ENCODE measurements around the gene ADGRB3. TPM values are rescaled to one million over a fixed set of nuclear protein-coding genes. Genes with fewer than 3 reads are reported as not detected.

ADGRB3 gene
- total and polyA plus RNA-seq, 4 donors = 0.47 to 24.6 (median 1.9) TPM

DNA sequence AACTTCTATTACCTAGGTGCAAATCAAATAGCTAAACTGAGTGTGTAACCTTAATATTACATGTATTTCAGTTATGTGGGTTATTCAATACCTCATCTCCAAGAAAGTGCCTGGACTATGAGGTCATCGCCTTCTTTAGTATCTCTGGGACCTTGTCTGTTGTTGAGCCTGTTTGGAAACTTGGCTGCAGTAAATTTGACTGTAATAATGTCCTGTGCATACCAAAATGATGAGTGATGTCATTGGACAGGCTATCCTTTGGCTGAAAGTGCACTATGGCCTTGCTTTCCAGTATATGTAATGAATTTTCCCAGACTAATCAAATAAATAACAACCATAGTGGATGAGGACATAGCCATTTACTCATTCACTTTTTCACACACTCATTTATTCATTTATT lies 455.1 kb downstream of the ADGRB3 start:
- ATAC-seq (ENCODE audit: insufficient read depth, low FRiP score) = no peak
- no peaks in the 10 kb centered on the region for H3K4me1 ChIP-seq (ENCODE audit: control insufficient read depth in 5 of 5, insufficient read depth in 5 of 5, low read length in 5 of 5)
- 82 to 83% methylated on average over 1 of the region's 1 CpG for WGBS, 2 donors

DNA sequence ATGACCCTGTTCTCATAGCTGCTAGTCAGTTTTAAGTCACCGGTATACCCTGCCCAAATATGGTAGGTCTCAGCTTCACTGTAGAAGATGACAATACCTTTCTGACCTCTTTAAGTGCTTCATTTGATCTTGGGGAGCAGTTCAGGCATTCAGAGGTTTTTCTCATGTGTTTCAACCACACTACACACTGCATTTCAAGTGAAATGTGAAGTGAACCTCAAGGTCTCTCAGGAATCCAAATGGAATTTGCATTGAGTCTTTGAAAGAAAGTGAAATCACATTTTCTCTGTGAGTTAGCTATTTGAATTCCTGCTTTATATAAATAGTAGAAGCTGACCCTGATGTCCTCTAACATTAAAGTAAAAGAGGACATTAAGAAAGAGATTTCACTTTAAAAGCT lies 461.6 kb downstream of the ADGRB3 start:
- H3K27me3 ChIP-seq (ENCODE audit: control insufficient read depth in 3 of 3, insufficient read depth in 3 of 3, low read length in 2 of 3) = no peaks in the 10 kb centered on the region
- no peaks in the 10 kb centered on the region for H3K36me3 ChIP-seq (ENCODE audit: control insufficient read depth in 4 of 4, insufficient read depth in 4 of 4, low read length in 4 of 4)
- 70 to 86% methylated on average over 1 of the region's 1 CpG for WGBS, 2 donors
- H3K4me3 ChIP-seq = no peak overlapping the region
- no peak for TF ChIP-seq CTCF (IDR thresholded peaks at IDR 0.05; ENCODE audit: control extremely low read depth, extremely low read depth)
- no peaks in the 10 kb centered on the region for H3K4me1 ChIP-seq (ENCODE audit: control insufficient read depth in 5 of 5, insufficient read depth in 5 of 5, low read length in 5 of 5)
- peak in 2 of 3 donors; percentile 18 to 46 for DNase-seq
- no peak overlapping the region for H3K9ac ChIP-seq (ENCODE audit: insufficient read depth in 1 of 2, low read length in 2 of 2)
- H3K27ac ChIP-seq (ENCODE audit: low read depth in 1 of 2, low read length in 1 of 2) = no peak overlapping the region
- no peak for ATAC-seq (ENCODE audit: insufficient read depth, low FRiP score)
- no peaks in the 10 kb centered on the region for H3K9me3 ChIP-seq (ENCODE audit: control insufficient read depth in 4 of 4, insufficient read depth in 3 of 4, low read length in 3 of 4)

More for the DNA sequence above, 455.1 kb downstream of the ADGRB3 start:
- Histone ChIP-seq H3K9ac (ENCODE audit: insufficient read depth in 1 of 2, low read length in 2 of 2) (no peak overlapping the region), H3K9me3 (ENCODE audit: control insufficient read depth in 4 of 4, insufficient read depth in 3 of 4, low read length in 3 of 4) (no peaks in the 10 kb centered on the region), H3K27ac (ENCODE audit: low read depth in 1 of 2, low read length in 1 of 2) (no peak overlapping the region), H3K36me3 (ENCODE audit: control insufficient read depth in 4 of 4, insufficient read depth in 4 of 4, low read length in 4 of 4) (peaks cover 0 to 6% (median under 1%) of the 10 kb centered on the region in 4 donors), H3K4me3 (no peak overlapping the region), H3K27me3 (ENCODE audit: control insufficient read depth in 3 of 3, insufficient read depth in 3 of 3, low read length in 2 of 3) (no peaks in the 10 kb centered on the region)
- no peak for DNase-seq
- no peak for TF ChIP-seq CTCF (IDR thresholded peaks at IDR 0.05; ENCODE audit: control extremely low read depth, extremely low read depth)

DNA sequence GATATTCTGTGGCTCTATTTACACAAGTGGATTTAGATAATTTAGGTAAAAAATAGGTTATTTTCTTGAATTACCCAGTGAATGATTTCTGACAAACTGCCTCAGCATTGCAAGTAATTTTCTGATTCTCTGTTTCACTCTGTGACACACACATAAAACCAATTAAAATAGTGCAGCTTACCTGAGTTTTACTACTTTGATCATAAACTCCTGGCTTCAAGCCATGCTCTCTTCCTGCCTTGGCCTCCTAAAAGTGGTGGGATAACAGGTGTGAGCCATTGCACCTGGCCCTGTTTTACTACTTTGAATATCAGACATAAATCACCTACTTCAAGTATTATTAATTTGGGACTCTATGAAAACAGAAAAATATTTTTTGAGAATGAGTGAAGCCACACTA lies 462.9 kb downstream of the ADGRB3 start:
- H3K27ac ChIP-seq (ENCODE audit: low read depth in 1 of 2, low read length in 1 of 2) = no peak overlapping the region
- no peak overlapping the region for H3K9ac ChIP-seq (ENCODE audit: insufficient read depth in 1 of 2, low read length in 2 of 2)
- ATAC-seq (ENCODE audit: insufficient read depth, low FRiP score) = no peak
- H3K4me1 ChIP-seq (ENCODE audit: control insufficient read depth in 5 of 5, insufficient read depth in 5 of 5, low read length in 5 of 5) = no peaks in the 10 kb centered on the region
- no peak for TF ChIP-seq CTCF (IDR thresholded peaks at IDR 0.05; ENCODE audit: control extremely low read depth, extremely low read depth)
- no peak for DNase-seq
- no peak overlapping the region for H3K4me3 ChIP-seq
- no peaks in the 10 kb centered on the region for H3K27me3 ChIP-seq (ENCODE audit: control insufficient read depth in 3 of 3, insufficient read depth in 3 of 3, low read length in 2 of 3)
- H3K9me3 ChIP-seq (ENCODE audit: control insufficient read depth in 4 of 4, insufficient read depth in 3 of 4, low read length in 3 of 4) = no peaks in the 10 kb centered on the region
- H3K36me3 ChIP-seq (ENCODE audit: control insufficient read depth in 4 of 4, insufficient read depth in 4 of 4, low read length in 4 of 4) = no peaks in the 10 kb centered on the region

- Histone ChIP-seq H3K4me3 (no peak overlapping the region), H3K9ac (ENCODE audit: insufficient read depth in 1 of 2, low read length in 2 of 2) (no peak overlapping the region), H3K9me3 (ENCODE audit: control insufficient read depth in 4 of 4, insufficient read depth in 3 of 4, low read length in 3 of 4) (no peaks in the 10 kb centered on the region), H3K27ac (ENCODE audit: low read depth in 1 of 2, low read length in 1 of 2) (no peak overlapping the region), H3K36me3 (ENCODE audit: control insufficient read depth in 4 of 4, insufficient read depth in 4 of 4, low read length in 4 of 4) (no peaks in the 10 kb centered on the region), H3K4me1 (ENCODE audit: control insufficient read depth in 5 of 5, insufficient read depth in 5 of 5, low read length in 5 of 5) (no peaks in the 10 kb centered on the region), H3K27me3 (ENCODE audit: control insufficient read depth in 3 of 3, insufficient read depth in 3 of 3, low read length in 2 of 3) (no peaks in the 10 kb centered on the region)
- ATAC-seq (ENCODE audit: insufficient read depth, low FRiP score) (no peak), DNase-seq (no peak)
- TF ChIP-seq CTCF (IDR thresholded peaks at IDR 0.05; ENCODE audit: control extremely low read depth, extremely low read depth) = no peak
These were observed 463.8 kb downstream of the ADGRB3 start for GRCh38 chr6:69098910-69099309.
